ENCODE data around the gene SLC16A2. TPM values are rescaled to one million over a fixed set of nuclear protein-coding genes. Genes with fewer than 3 reads are reported as not detected.

Gene SLC16A2
- total and polyA plus RNA-seq, 9 donors, result 8.1 to 41.4 (median 24.1) TPM

- Histone ChIP-seq H3K4me1 (ENCODE audit: insufficient read depth) (no peaks in the 10 kb centered on the region), H3K9me3 (no peaks in the 10 kb centered on the region), H3K27me3 (no peaks in the 10 kb centered on the region), H3K4me3 (no peak overlapping the region), H3K36me3 (no peaks in the 10 kb centered on the region), H3K27ac (no peak overlapping the region)
- intact Hi-C loops (cut with DNase I), result no loop called here
- WGBS, 3 donors, result 67 to 79% (median 71%) methylated on average over 1 of the region's 1 CpG
- DNase-seq, result no peak
- TF ChIP-seq, protein P1, sequence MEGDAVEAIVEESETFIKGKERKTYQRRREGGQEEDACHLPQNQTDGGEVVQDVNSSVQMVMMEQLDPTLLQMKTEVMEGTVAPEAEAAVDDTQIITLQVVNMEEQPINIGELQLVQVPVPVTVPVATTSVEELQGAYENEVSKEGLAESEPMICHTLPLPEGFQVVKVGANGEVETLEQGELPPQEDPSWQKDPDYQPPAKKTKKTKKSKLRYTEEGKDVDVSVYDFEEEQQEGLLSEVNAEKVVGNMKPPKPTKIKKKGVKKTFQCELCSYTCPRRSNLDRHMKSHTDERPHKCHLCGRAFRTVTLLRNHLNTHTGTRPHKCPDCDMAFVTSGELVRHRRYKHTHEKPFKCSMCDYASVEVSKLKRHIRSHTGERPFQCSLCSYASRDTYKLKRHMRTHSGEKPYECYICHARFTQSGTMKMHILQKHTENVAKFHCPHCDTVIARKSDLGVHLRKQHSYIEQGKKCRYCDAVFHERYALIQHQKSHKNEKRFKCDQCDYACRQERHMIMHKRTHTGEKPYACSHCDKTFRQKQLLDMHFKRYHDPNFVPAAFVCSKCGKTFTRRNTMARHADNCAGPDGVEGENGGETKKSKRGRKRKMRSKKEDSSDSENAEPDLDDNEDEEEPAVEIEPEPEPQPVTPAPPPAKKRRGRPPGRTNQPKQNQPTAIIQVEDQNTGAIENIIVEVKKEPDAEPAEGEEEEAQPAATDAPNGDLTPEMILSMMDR (IDR thresholded peaks at IDR 0.05), result no peak
- TF ChIP-seq POLR2A (IDR thresholded peaks at IDR 0.05) (no peak), EP300 (IDR thresholded peaks at IDR 0.05) (no peak)
These were observed 25.6 kb downstream of the SLC16A2 start for GRCh38 chrX:74446876-74447275.

GRCh38 chrX:74448669-74449068, 27.4 kb downstream of the SLC16A2 start:
- intact Hi-C loops (cut with DNase I), result no loop called here
- Histone ChIP-seq H3K9me3 (no peaks in the 10 kb centered on the region), H3K4me3 (no peak overlapping the region), H3K4me1 (ENCODE audit: insufficient read depth) (no peaks in the 10 kb centered on the region), H3K27ac (no peak overlapping the region), H3K27me3 (no peaks in the 10 kb centered on the region), H3K36me3 (no peaks in the 10 kb centered on the region)
- TF ChIP-seq, protein P1 (IDR thresholded peaks at IDR 0.05), result no peak
- TF ChIP-seq POLR2A (IDR thresholded peaks at IDR 0.05), result no peak
- no peak for TF ChIP-seq EP300 (IDR thresholded peaks at IDR 0.05)
- WGBS, 3 donors, result 78 to 83% (median 81%) methylated on average over 5 of the region's 5 CpGs
- no peak for DNase-seq

DNA sequence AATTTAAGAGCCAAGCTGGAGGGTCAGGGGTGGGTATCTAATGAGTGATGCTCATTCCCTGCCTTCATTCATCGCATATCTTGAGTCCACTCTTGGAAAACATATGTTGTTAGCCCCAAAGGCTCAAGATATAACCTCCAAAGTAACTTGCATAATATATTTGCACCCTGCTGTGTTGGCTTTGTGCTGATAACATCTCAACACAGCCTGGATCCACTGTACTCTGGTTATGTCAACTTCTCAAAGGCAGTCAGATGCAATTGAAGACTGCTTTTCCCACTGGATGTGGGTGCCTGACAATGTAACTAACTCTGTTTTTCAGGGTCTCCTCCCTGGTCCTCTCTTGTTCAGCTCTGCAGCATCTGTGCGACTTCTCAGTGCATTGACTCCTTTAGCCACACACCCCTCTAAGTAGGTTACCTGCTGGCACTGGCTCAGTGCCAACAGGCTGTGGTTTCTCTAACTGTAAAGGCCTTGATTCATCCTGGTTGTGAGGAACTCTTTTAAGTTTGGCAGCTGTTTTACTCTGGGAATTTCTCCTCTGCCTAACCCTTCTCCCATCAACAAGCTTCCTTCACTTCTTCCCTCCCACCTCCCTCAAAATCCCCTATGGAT, 28.1 kb downstream of the SLC16A2 start:
- WGBS, 3 donors, result 79 to 81% (median 79%) methylated on average over 2 of the region's 2 CpGs
- H3K27ac ChIP-seq, result no peak overlapping the region

GRCh38 chrX:74449937-74450330, 28.6 kb downstream of the SLC16A2 start:
- no peak for DNase-seq
- Histone ChIP-seq H3K4me1 (ENCODE audit: insufficient read depth) (no peaks in the 10 kb centered on the region), H3K27ac (no peak overlapping the region), H3K4me3 (no peak overlapping the region), H3K9me3 (no peaks in the 10 kb centered on the region), H3K36me3 (no peaks in the 10 kb centered on the region), H3K27me3 (no peaks in the 10 kb centered on the region)
- WGBS, 3 donors, result 60 to 72% (median 60%) methylated on average over 3 of the region's 3 CpGs
- TF ChIP-seq POLR2A (IDR thresholded peaks at IDR 0.05) (no peak), EP300 (IDR thresholded peaks at IDR 0.05) (no peak)
- TF ChIP-seq, protein P1 (IDR thresholded peaks at IDR 0.05), result no peak
- intact Hi-C loops (cut with DNase I), result no loop called here

More for the DNA sequence above, 28.1 kb downstream of the SLC16A2 start:
- intact Hi-C loops (cut with DNase I), result no loop called here
- Histone ChIP-seq H3K4me3 (no peak overlapping the region), H3K4me1 (ENCODE audit: insufficient read depth) (no peaks in the 10 kb centered on the region), H3K9me3 (no peaks in the 10 kb centered on the region), H3K36me3 (no peaks in the 10 kb centered on the region), H3K27me3 (no peaks in the 10 kb centered on the region)
- no peak for DNase-seq
- no peak for TF ChIP-seq POLR2A (IDR thresholded peaks at IDR 0.05)
- TF ChIP-seq, protein P1 (IDR thresholded peaks at IDR 0.05), result no peak
- no peak for TF ChIP-seq EP300 (IDR thresholded peaks at IDR 0.05)

Data from ovary (tissue), 9 donors.